NCI-H2029 treated with DMSO at 0.1 percent for 48 hours (cell line): ENCODE measurements around the gene FBXO31.
A peak's percentile ranks its signal among the peaks of the same experiment; 100 is the strongest.

Experiments used
- DNase-seq: peaks from one replicate; lab custom pipeline; 2025; lab: John Stamatoyannopoulos, UW

FBXO31 gene

GRCh38 chr16:87327798-87328495 is 55.6 kb downstream of the FBXO31 start:
- DNase-seq = no peak

GRCh38 chr16:87326151-87326571 is 57.4 kb downstream of the FBXO31 start:
- DNase-seq = no peak

DNA sequence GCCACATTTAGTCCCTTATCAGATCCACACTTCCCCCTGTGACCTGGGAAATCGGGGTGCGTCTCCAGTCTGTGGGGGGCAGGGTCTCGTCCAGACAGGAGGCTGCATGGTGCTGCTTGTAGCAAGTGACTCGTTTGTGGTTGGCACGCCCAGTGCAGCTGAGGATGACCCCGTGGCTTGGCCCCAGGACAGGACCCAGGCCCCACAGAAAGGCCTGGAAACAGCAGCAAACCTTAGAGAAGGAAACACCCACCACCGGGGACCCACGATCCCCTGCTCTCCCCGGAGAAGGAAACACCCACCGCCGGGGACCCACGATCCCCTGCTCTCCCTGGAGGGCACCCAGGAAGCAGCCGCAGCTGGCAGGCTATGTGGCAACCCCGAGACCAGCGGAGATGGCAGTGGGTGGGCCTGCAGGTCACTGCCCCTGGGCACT is 58.1 kb downstream of the FBXO31 start:
- DNase-seq = no peak

- DNase-seq = no peak
Measured at GRCh38 chr16:87324411-87325275, 58.9 kb downstream of the FBXO31 start.

GRCh38 chr16:87323727-87324410 is 59.7 kb downstream of the FBXO31 start:
- no peak for DNase-seq

DNA sequence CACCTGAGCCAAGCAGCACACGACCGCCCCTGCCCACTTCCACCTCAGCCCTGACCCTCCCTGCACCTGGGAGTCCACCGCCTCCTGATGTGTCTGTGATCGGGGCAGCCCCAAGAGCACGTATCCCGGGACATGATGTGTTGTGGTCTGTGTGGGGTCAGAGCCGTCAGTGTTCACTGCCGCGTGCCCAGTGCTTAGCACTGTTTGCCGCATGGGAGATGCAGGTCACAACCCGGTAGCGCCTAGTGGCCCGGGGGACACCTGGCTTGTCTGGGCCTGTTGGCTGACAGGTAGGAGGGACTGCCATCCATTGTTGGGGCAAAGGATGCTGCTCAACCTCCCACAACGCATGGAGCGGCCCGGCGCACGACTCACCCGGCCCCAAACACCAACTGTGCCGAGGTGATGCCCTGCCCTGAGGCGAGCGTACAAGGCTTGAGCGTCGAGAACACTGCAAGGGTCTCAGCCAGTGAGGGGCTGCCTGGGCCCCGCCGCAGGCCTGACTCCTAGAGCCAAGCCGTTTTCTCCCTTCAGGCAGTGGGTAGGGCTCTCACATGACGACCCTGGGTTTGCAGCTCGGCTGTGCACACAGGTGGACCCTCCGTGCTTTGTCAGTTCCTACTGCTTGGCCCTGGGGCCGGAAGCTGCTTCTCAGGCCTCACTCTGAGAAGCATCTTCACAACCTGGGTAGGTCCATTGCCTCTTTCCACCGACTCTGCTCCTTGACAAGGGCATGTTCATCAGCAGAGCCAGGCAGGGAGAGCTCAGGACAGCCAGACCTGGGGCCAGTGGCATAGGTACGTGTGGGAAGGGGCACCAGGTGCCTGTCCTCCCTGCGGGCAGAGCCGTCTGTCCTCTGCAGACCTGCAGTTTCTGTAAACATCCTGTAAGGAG is 60.5 kb downstream of the FBXO31 start:
- no peak for DNase-seq

DNA sequence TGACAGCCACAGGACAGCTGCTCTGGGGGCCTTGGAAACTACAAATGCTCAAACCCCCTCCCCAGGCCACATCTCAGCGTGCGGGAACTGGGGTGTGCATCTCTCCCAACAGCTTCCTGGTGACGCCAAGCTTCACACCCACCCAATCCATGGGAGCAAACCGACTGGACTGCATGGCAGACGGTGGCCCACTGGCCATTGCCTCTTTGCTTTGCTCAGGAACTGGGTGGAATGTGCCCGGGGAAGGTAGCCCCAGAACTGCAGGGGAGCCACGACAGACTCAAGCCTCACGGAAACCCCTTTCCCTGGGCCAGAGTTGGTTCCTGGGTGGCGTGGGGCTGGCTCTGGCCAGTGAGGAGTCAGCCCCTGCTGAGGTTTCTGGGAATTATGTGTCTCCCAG is 61.2 kb downstream of the FBXO31 start:
- DNase-seq = no peak

- no peak for DNase-seq
Measured at GRCh38 chr16:87321336-87322107, 62.1 kb downstream of the FBXO31 start.

DNA sequence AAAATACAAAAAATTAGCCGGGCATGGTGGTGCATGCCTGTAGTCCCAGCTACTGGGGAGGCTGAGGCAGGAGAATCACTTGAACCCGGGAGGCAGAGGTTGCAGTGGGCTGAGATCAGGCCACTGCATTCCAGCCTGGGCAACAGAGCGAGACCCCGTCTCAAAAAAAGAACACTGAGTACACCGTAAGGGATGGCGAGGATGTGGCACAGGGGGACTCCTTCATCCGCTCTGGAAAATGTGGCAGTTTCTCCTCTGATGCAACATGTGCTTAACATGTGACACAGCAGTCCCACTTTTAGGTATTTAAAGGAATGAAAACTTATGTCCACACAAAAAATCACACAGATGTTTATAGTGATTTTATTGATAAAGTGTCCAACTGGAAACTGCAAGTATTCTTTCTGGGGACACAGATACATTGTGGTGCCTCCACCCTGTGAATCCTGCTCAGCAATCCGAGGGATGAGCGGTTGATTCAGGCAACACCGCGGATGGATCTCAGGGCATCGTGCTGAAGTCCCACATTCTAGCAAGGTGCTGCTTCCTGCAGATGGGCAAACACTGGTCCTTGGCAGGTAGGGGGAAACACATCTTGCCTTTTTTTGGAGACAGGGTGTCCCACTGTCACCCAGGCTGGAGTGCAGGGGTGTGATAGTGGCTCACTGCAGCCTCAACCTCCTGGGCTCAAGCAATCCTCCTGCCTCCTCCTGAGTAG is 62.9 kb downstream of the FBXO31 start:
- no peak for DNase-seq

DNA sequence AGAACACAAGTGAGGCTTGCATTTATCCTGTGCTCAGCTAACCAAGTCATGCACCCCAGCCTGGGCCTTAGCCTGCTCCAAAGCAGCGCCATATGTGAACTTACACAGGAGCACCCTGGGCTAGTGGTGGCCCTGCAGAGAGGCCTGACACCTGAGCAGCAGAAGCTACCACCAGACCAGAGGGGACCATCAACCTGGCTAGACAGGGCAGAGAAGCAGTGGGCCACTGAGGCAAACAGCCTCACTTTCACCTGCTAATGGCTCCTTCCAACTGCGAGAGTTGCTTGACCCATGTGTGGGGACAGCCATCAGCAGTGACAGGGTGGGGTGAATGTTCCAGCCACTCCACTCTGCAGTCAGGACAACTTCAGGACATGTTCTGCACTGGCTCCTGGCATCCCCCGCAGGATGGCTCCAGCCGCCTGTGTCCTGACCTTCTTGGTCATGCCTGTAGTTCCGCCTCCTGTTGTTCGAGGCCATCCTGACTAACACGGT is 63.5 kb downstream of the FBXO31 start:
- no peak for DNase-seq

- no peak for DNase-seq
Measured at GRCh38 chr16:87319011-87319410, 64.6 kb downstream of the FBXO31 start.

GRCh38 chr16:87317750-87318644 is 65.6 kb downstream of the FBXO31 start:
- DNase-seq = no peak

DNA sequence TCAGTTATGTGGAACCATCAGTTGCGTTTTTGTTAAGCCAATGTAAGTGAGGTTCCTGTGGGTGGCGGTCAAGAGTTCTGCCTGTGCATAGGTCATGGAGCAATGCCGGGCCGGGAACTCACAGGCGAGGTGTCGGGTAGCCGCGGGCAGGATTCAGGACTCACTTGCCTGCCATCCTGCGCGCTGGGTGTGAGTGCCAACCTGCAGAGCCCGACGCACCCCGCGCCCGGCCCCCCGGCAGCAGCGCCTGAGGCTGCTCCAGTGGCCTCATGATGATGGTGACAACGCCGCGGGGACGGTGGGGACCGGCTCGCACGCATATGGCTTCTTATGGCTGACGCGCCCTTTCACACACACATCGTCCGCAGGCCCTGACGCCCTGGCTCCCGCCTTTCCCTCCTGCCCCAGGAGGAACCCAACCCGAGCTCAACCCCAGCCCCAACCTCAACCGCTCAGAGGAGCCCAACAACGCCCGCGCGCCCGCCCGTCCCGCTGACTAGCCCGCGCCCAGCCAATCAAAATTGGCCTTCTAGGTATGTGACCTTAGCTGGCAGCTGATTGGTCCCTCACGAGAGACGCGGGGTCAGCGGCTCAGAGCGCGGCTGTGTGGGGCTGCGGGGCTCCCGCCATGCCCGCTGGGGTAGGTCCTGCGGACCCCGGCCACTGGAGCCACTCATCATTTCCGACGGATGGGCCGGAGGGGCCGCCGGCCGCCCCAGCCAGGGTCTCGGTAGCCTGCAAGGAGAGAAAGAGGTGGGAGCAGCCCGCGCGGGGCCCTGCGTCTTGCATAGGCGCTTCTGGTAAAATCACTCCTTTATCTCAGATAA is 66.4 kb downstream of the FBXO31 start, which contains the start of gene C16orf95:
TSS of gene C16orf95 (minus strand) at position 470 of the 827 bp plus-strand sequence. CDS start at position 320, 150 bp downstream.
- DNase-seq = peak; percentile 44

DNA sequence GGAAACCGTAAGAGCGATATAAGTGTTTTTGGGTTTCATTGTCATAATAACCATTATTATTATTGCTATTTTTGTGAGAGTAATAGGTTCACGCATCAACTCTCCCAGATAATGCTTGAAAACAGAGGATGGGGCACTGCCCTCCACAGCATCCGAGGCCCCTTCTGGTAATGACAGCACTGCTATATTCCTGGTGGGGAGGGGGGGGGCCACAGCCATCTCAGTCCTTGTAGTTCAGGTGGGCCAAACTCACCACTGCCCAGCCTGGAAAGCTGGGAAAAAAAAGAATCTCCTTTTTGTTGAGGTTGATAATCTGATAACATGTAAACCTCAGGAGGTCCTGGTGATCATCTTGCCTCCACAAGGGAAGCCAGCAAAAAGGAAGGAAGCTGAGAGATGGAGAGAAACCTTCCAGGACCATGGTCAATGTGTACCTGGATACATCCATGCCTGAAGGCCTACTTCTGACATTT is 67.1 kb downstream of the FBXO31 start:
- DNase-seq = no peak

DNA sequence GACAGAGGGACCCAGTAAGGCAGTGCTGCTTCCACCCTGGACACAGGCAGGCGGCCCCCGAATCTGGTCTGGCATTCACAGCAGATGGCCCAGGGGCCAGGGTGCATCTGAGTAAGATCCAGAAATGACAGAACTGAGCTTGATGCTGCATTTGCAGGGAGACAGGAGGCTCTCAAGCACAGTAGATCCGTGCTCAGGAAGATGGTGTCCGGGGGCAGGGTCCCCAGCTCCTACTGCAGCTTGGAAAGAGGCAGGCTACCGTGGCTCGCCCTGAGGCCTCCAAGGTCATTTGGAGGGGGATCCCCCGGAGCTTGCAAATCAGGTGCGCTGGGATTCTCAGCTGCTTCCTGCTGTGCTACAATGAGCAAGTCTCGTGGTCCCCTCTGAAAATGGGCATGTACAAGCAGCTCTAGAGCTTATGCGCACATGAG is 68.6 kb downstream of the FBXO31 start:
- no peak for DNase-seq

- no peak for DNase-seq
Measured at GRCh38 chr16:87312008-87312407, 71.6 kb downstream of the FBXO31 start.

GRCh38 chr16:87311387-87311786 is 72.2 kb downstream of the FBXO31 start:
- no peak for DNase-seq

DNA sequence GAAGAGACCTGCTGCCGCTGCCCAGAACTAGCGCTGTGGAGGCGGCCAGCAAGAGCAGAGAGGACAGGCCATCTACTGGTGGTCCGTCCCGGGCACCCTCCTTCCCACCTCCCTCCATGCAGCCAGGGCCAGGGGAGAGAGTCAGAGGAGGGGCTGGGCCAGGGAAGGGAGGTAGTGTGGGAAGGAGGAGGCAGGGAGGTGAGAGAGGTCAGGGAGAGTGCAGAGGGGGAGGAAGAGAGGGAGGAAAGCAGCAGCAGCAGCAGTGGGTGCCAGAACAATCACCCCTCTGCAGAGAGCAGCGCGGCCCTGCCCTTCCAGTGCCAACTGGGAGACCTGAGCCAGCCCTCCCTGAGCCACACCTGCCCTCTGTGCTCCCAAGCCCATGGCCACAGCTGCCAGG is 73.0 kb downstream of the FBXO31 start:
- DNase-seq = no peak
